ENCODE results near the gene TACC3. TPM values are rescaled to one million over a fixed set of nuclear protein-coding genes. Genes with fewer than 3 reads are reported as not detected.

TACC3 gene
- total and polyA plus RNA-seq, 2 of the 8 experiments (the other 6 are each of a cell fraction or from before 2014, with no cell fraction given): 73.8 to 148 TPM

GRCh38 chr4:1768367-1769034 is 47.2 kb downstream of the TACC3 start (continued):
- TF ChIP-seq GTF2F1 (IDR thresholded peaks at IDR 0.05; ENCODE audit: borderline replicate concordance, low read depth, low read length): no peak
- TF ChIP-seq TAF7 (optimal IDR thresholded peaks at IDR 0.05; ENCODE audit: borderline replicate concordance, low read depth, low read length): no peak
- TF ChIP-seq CHD7 (IDR thresholded peaks at IDR 0.05; ENCODE audit: insufficient replicate concordance, low read length): no peak
